Duodenal mucosa (tissue), 2 donors: ENCODE measurements around the gene SCARF2.
"Not testable (repeated sequence)": the region's sequence is repeated elsewhere in the genome, so short reads cannot be mapped to it uniquely, and the experiment has no call there.

ENCODE experiments used
- H3K27ac ChIP-seq: one replicate; pipeline ENCODE4 v1.7.0; 2013; ENCODE audit warnings: low read depth, low read length
- H3K27me3 ChIP-seq, 2 donors: one replicate each; pipeline ENCODE4 v1.7.0; 2013; ENCODE audit warnings: low read length in 2 of 2, control low read depth in 1 of 2; ENCODE audit not compliant: insufficient read depth in 2 of 2, control insufficient read depth in 1 of 2
- H3K36me3 ChIP-seq, 2 donors: one replicate each; pipeline ENCODE4 v1.7.0; 2013; ENCODE audit warnings: low read length in 2 of 2, control low read depth in 1 of 2; ENCODE audit not compliant: insufficient read depth in 2 of 2, control insufficient read depth in 1 of 2
- H3K4me1 ChIP-seq, 2 donors: one replicate each; pipeline ENCODE4 v1.7.0; 2013; ENCODE audit warnings: low read length in 2 of 2, control low read depth in 1 of 2; ENCODE audit not compliant: insufficient read depth in 2 of 2, control insufficient read depth in 1 of 2
- H3K4me3 ChIP-seq, 2 donors: one replicate each; pipeline ENCODE4 v1.7.0; 2013; ENCODE audit warnings: low read length in 2 of 2, low read depth in 1 of 2
- H3K9ac ChIP-seq, 2 donors: one replicate each; pipeline ENCODE4 v1.7.0; 2013; ENCODE audit warnings: low read length in 2 of 2, low read depth in 1 of 2
- H3K9me3 ChIP-seq, 2 donors: one replicate each; pipeline ENCODE4 v1.7.0; 2013; ENCODE audit warnings: low read length in 2 of 2, control low read depth in 1 of 2; ENCODE audit not compliant: control insufficient read depth in 1 of 2

The SCARF2 gene, protein sequence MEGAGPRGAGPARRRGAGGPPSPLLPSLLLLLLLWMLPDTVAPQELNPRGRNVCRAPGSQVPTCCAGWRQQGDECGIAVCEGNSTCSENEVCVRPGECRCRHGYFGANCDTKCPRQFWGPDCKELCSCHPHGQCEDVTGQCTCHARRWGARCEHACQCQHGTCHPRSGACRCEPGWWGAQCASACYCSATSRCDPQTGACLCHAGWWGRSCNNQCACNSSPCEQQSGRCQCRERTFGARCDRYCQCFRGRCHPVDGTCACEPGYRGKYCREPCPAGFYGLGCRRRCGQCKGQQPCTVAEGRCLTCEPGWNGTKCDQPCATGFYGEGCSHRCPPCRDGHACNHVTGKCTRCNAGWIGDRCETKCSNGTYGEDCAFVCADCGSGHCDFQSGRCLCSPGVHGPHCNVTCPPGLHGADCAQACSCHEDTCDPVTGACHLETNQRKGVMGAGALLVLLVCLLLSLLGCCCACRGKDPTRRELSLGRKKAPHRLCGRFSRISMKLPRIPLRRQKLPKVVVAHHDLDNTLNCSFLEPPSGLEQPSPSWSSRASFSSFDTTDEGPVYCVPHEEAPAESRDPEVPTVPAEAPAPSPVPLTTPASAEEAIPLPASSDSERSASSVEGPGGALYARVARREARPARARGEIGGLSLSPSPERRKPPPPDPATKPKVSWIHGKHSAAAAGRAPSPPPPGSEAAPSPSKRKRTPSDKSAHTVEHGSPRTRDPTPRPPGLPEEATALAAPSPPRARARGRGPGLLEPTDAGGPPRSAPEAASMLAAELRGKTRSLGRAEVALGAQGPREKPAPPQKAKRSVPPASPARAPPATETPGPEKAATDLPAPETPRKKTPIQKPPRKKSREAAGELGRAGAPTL

DNA sequence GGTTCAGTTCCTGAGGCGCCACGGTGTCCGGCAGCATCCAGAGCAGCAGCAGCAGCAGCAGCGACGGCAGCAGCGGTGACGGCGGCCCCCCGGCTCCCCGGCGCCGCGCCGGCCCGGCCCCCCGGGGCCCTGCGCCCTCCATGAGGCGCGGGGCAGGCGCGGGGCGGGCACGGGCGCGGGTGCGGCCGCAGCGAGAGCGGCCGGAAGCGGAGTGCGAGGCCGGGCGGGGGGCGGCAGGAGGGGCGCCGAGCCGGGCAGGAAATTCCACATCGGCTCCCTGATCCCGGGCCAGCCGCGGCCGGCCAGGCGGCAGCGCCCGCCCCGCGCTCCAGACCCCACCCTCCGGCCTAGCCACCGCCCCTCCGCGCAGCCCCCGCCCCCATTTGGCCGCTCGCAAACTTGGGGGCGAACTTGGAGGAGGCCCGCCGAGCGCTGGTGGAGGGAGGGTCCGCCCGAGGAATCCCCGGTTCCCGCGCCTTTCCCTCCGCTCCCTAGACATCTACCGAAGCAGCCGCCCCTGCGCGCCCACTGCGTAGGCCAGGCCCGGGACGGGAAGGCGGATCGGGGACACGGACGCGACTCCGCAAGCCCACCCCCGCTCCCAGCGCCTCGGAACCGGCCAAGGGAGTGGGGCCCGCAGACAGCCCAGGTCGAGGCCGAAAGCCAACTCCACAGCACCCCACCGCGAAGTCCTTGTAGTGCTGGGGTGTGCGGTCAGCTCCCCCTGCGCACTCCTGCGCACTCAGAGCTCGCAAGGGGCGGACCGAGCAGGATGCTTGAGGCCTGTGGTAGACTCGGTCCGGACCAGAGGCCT, at the start of gene SCARF2:
TSS of gene SCARF2 (minus strand) at position 213 of the 814 bp plus-strand sequence. CDS start at position 142, 71 bp downstream.
- Histone ChIP-seq H3K27ac (peak within 1 kb of the TSS; percentile 58), H3K9ac (peak within 1 kb of the TSS; percentile 38 to 43), H3K4me1 (peaks cover 0 to 28% of the 10 kb centered on the region in 2 donors), H3K9me3 (no peaks in the 10 kb centered on the region), H3K36me3 (peaks cover 4 to 9% of the 10 kb centered on the region in 2 donors), H3K27me3 (peaks cover 48 to 49% of the 10 kb centered on the region in 2 donors), H3K4me3 (peak within 1 kb of the TSS; percentile 54 to 62)

DNA sequence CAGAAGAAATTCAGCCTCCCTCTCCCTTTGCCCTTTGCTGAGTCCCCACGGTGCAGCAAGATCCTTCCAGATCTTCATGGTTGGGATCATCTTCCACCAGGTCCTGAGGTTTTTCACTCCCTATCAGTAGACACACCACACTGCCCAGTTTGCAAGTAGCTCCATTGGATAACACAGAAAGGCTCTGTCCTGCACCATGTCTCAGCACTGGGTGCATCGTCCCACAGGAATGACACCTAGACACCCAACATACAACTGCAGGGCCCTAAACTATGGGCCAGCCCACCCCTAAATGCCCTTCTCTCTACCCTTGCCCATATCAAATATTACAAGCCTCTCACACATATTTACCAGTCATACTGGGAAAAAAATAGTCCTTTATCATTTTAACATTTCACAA, 48.6 kb upstream of the SCARF2 start:
- Histone ChIP-seq H3K4me3 (no peak overlapping the region), H3K36me3 (peaks cover 0 to 11% of the 10 kb centered on the region in 2 donors), H3K27ac (no peak overlapping the region), H3K9ac (no peak overlapping the region), H3K27me3 (no peaks in the 10 kb centered on the region), H3K9me3 (no peaks in the 10 kb centered on the region), H3K4me1 (no peaks in the 10 kb centered on the region)

DNA sequence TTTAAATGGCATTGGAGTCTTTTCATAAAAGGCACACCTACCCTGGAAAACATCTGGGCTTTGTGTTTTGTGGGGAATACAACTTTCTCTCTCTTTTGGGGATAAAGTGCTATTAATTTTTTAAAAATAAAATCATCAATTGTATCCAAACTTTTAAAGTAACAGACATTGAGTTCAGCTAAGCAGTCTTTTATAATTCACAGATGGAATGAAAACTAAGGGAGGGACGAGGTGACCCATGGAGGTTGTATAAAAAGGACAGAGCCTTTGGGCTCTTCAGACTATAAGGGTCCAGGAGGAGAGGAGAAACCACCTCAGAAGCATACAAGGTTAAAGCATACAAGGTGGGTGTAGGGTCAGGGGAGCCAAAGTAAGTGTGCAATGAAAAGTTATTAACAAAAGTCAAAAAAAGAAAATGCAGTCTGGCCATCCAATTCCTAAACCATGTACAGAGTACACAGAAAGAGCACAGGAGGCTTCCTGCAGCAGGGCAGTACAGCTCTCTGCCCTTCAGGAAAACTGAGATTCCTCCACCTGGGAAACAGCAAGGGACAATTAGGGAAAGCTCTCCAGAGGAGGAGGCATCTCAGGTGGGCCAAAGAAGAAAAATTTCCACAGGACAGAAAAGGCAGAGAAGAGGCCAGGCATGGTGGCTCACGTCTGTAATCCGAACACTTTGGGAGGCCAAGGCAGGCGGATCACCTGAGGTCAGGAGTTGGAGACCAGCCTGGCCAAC, 47.5 kb upstream of the SCARF2 start:
- Histone ChIP-seq H3K36me3 (peaks cover 0 to 11% of the 10 kb centered on the region in 2 donors), H3K27ac (no peak overlapping the region), H3K4me3 (no peak overlapping the region), H3K9me3 (no peaks in the 10 kb centered on the region), H3K27me3 (no peaks in the 10 kb centered on the region), H3K4me1 (no peaks in the 10 kb centered on the region), H3K9ac (no peak overlapping the region)

DNA sequence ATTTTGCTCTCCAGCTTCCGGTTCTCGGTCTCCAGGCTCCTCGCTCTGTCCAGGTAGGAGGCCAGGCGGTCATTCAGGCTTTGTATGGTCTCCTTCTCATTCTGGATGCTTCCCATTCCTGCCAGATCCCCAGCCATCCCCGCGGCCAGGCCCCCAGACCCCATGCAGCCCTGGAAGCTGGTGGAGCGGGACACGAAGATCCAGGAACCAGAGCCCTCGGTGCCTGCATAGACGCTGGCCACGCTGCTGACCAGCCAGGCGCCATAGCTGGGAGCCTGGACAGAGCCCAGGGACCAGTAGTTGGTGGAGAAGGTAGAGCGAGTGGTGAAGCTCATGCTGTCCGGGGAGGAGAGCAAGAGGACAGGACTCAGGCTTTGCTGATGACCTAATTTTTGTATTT, 46.1 kb upstream of the SCARF2 start:
- H3K36me3 ChIP-seq = peaks cover 0 to 8% of the 10 kb centered on the region in 2 donors
- no peak overlapping the region for H3K9ac ChIP-seq
- no peaks in the 10 kb centered on the region for H3K9me3 ChIP-seq
- H3K4me1 ChIP-seq = no peaks in the 10 kb centered on the region
- H3K27ac ChIP-seq = no peak overlapping the region
- H3K27me3 ChIP-seq = no peaks in the 10 kb centered on the region
- no peak overlapping the region for H3K4me3 ChIP-seq

DNA sequence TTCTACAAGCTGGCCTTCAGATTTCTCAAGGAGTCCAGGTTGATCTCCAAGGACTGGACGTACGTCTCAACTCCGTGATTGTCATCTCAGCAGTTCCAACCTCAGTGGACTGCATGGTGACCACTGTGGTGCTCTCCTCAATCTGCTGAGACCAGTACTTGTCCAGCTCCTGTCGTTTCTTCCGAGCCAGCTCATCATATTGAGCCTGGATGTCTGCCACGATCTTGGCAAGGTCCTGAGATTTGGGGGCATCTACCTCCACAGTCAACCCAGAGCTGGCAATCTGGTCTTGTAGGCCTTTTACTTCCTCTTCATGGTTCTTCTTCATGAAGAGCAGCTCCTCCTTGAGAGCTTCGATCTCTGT, 45.5 kb upstream of the SCARF2 start:
- H3K27ac ChIP-seq, H3K4me3 ChIP-seq, H3K4me1 ChIP-seq, H3K36me3 ChIP-seq, H3K9ac ChIP-seq, H3K27me3 ChIP-seq, H3K9me3 ChIP-seq: not testable (repeated sequence)

DNA sequence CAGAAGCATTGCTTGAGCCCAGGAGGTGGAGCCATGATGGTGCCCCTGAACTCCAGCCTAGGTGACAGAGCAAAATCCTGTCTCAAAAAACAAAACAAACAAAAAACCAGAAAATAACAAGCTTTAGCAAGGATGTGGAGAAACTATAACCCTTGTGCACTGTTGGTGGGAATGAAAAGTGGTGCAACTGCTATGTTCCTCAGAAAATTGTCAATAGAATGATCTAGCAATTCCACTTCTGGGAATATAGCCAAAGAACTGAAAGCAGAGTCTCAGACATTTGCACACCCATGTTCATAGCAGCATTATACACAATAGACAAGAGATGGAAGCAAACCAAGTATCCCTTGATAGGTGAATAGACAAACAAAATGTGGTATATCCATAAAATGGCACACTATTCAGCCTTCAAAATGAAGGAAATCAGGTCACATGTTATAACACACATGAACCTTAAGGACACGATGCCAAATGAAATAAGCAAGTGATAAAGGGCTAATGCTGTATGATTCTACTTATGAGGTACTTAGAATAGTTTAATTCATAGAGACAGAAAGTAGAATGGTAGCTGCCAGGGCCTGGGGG, 42.1 kb upstream of the SCARF2 start:
- H3K4me3 ChIP-seq = no peak overlapping the region
- no peak overlapping the region for H3K9ac ChIP-seq
- no peaks in the 10 kb centered on the region for H3K4me1 ChIP-seq
- H3K27ac ChIP-seq = no peak overlapping the region
- H3K9me3 ChIP-seq = no peaks in the 10 kb centered on the region
- no peaks in the 10 kb centered on the region for H3K27me3 ChIP-seq
- H3K36me3 ChIP-seq = peaks cover 0 to 5% of the 10 kb centered on the region in 2 donors

DNA sequence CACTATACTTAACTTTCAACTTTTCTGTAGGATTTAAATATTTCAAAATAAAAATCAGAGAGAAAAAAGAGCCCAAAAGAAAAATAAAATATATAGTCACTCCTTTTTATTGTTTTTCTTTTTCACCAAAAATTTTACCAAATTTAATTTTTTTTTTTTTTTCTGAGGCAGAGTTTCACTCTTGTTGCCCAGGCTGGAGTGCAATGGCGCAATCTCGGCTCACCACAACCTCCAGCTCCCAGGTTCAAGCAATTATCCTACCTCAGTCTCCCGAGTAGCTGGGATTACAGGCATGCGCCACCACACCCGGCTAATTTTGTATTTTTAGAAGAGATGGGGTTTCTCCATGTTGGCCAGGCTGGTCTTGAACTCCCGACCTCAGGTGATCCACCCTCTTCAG, 40.4 kb upstream of the SCARF2 start:
- not testable (repeated sequence) for H3K9ac ChIP-seq, H3K4me3 ChIP-seq, H3K4me1 ChIP-seq, H3K27ac ChIP-seq, H3K36me3 ChIP-seq, H3K9me3 ChIP-seq, H3K27me3 ChIP-seq

DNA sequence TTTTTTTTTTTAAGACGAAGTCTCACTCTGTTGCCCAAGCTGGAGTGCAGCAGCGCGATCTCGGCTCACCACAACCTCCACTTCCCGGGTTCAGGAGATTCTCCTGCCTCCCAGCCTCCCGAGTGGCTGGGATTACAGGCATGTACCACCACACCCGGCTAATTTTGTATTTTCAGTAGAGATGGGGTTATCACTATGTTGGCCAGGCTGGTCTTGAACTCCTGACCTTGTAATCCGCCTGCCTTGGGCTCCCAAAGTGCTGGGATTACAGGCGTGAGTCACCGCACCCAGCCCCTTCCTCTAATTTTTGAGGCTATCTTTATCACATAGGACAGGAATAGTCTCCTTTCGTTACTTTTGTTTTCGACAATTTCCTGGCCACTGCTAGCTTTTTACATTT, 37.9 kb upstream of the SCARF2 start:
- not testable (repeated sequence) for H3K9ac ChIP-seq, H3K27ac ChIP-seq

DNA sequence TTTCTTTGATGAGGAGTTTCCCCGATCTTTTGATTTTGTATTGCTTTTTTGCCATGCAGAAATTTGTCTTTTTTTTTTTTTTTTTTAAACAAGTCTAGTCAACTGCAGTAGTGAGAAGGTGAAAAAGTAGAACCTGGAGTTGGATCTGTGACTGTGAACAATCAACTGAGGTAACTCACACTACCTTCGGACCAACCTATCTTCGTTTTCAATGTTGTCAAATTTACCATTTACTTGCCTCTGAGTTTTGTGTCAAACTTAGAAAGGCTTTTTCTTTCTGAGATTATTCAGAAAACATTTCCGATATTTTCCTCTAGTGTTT, 37.5 kb upstream of the SCARF2 start:
- H3K4me3 ChIP-seq = no peak overlapping the region
- H3K27ac ChIP-seq = no peak overlapping the region
- H3K36me3 ChIP-seq = peaks cover 3 to 11% of the 10 kb centered on the region in 2 donors
- H3K4me1 ChIP-seq = no peaks in the 10 kb centered on the region
- H3K9me3 ChIP-seq = no peaks in the 10 kb centered on the region
- no peak overlapping the region for H3K9ac ChIP-seq
- no peaks in the 10 kb centered on the region for H3K27me3 ChIP-seq

More for the DNA sequence above, 37.9 kb upstream of the SCARF2 start:
- H3K36me3 ChIP-seq, H3K9me3 ChIP-seq, H3K4me1 ChIP-seq, H3K4me3 ChIP-seq, H3K27me3 ChIP-seq: not testable (repeated sequence)
